Natural killer cell treated with Interleukin-12 subunit alpha and Interleukin-12 subunit beta and Interleukin-15 and Interleukin-18, amount 100 ng/mL, for 72 hours (primary cell): ENCODE data around the gene ECI2. TPM values are rescaled to one million over a fixed set of nuclear protein-coding genes. Genes with fewer than 3 reads are reported as not detected.

Source experiments
- ATAC-seq, 2 donors: fragments of 150-1000 bp; cut with Tn5 transposase in 1 of 2; sonication (Bioruptor Pico), chemical (Tn5 transposase) in 1 of 2; 2 replicates each; pipeline ENCODE4 v1.10.0; 2021
- DNase-seq: peaks from one replicate; pipeline ENCODE4 v3.0.0; 2022; ENCODE audit warnings: low spot score
- H3K27ac Mint-ChIP-seq, 2 donors: 1 replicate in 1 of 2; 2 replicates in 1 of 2; pipeline ENCODE4 v1.8.0; 2022; ENCODE audit warnings: mixed read lengths in 2 of 2, mild to moderate bottlenecking in 1 of 2, moderate library complexity in 1 of 2
- H3K27me3 Mint-ChIP-seq, 2 donors: 1 replicate in 1 of 2; 2 replicates in 1 of 2; pipeline ENCODE4 v1.8.0; 2022; ENCODE audit warnings: mixed read lengths in 2 of 2
- H3K36me3 Mint-ChIP-seq: one replicate; pipeline ENCODE4 v1.8.0; 2022; ENCODE audit warnings: mixed read lengths
- H3K4me1 Mint-ChIP-seq, 2 donors: 1 replicate in 1 of 2; 2 replicates in 1 of 2; pipeline ENCODE4 v1.8.0; 2022; ENCODE audit warnings: low read depth in 2 of 2, mixed read lengths in 2 of 2, mild to moderate bottlenecking in 1 of 2
- H3K4me3 Mint-ChIP-seq: one replicate; pipeline ENCODE4 v1.8.0; 2022; ENCODE audit warnings: mixed read lengths
- H3K9me3 Mint-ChIP-seq: 2 replicates; pipeline ENCODE4 v1.8.0; 2022; ENCODE audit warnings: mixed read lengths
- total RNA-seq, 2 donors: library from RNA; stranded (reverse); gene quantifications; one replicate each; pipeline ENCODE4 v1.2.3, GENCODE V29; 2022

Gene ECI2
- total RNA-seq, 2 donors from 2014 or later: 18.4 to 23.7 TPM

GRCh38 chr6:4069199-4069598 lies 66.2 kb downstream of the ECI2 start:
- Mint-ChIP-seq H3K36me3 (peaks cover 8% of the 10 kb centered on the region), H3K27me3 (no peaks in the 10 kb centered on the region), H3K9me3 (no peaks in the 10 kb centered on the region), H3K27ac (no peak overlapping the region), H3K4me1 (peaks cover 0 to 7% of the 10 kb centered on the region in 2 donors), H3K4me3 (no peak overlapping the region)
- ATAC-seq: no peak
- DNase-seq: no peak

DNA sequence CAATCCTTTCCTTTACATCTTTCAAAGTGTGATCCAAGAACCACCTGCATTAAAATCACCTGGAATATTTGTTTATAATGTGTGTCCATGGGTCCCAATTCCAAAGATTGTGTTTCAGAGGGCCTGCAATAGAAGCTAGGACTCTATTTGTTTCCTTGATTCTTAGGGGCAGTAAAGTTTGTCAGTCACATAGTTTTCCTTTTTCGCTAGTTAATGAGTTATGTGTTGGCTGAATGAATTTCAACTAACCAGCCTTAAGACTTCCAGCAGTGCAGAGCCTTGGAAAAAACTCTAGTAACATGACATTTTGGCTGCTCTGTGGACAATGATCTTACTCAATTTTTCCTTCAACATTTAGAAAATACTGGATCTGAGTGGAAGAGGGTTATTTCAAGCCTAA lies 67.7 kb downstream of the ECI2 start:
- no peak for DNase-seq
- Mint-ChIP-seq H3K4me3 (no peak overlapping the region), H3K9me3 (no peaks in the 10 kb centered on the region), H3K36me3 (peaks cover 20% of the 10 kb centered on the region), H3K4me1 (peaks cover 0 to 7% of the 10 kb centered on the region in 2 donors), H3K27me3 (no peaks in the 10 kb centered on the region), H3K27ac (no peak overlapping the region)
- no peak for ATAC-seq

DNA sequence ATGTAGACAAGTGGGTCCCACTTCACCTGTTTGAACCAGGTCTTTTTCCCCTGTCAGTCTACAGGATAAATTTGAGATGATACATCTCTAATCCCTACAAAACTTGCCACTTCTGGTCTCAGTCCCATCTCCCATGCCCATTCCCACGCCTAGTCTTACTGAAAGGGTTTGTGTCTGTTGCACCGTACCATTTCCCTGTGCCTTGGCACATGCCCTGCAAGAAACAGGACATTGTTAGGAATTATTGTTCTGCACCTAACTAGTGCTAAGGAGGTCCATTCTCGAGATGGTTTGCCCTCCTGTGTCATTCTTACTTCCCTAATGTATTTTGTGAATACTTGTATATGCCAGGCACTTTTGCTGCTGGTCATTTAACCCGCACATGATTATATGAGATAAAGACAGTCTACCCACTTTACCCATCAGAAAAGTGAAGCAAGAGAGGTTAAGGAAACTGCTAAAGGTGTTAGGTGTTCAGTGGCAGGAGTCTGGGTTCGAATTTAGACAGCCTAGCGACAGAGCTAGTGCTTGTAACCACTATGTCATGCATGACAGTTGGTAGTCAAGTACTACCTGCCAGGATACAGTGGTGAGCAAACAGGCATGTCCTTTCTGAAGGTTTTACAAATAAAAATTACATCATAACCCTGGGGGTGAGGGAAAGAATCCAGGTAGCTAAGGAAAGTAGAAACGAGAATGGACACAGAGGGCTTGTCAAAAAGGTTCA lies 69.2 kb downstream of the ECI2 start:
- H3K4me3 Mint-ChIP-seq: no peak overlapping the region
- no peaks in the 10 kb centered on the region for H3K27me3 Mint-ChIP-seq
- ATAC-seq (no peak), DNase-seq (no peak)
- H3K4me1 Mint-ChIP-seq: peaks cover 0 to 7% of the 10 kb centered on the region in 2 donors
- no peaks in the 10 kb centered on the region for H3K9me3 Mint-ChIP-seq
- peaks cover 20% of the 10 kb centered on the region for H3K36me3 Mint-ChIP-seq
- peak overlapping the region in 1 of 2 donors; percentile 17 for H3K27ac Mint-ChIP-seq

Other genes starting within 250 kb of the ECI2 start
- gene FAM217A, start 56.4 kb downstream of the ECI2 start, total RNA-seq: not detected